Measurements from ENCODE around the gene C22orf15.
A peak's percentile ranks its signal among the peaks of the same experiment; 100 is the strongest.
"Not testable (repeated sequence)": the region's sequence is repeated elsewhere in the genome, so short reads cannot be mapped to it uniquely, and the experiment has no call there.

C22orf15 gene

GRCh38 chr22:23722724-23723123 is 40.1 kb upstream of the C22orf15 start:
- no peaks in the 10 kb centered on the region for H3K4me1 ChIP-seq (ENCODE audit: control insufficient read depth, insufficient read depth, low read length, poor library complexity, severe bottlenecking)
- H3K9me3 ChIP-seq (ENCODE audit: control insufficient read depth, low read length): no peaks in the 10 kb centered on the region
- H3K27ac ChIP-seq (ENCODE audit: low read depth, low read length, severe bottlenecking): no peak overlapping the region
- 89 to 90% methylated on average over 1 to 2 of the region's 2 CpGs for WGBS, 2 experiments (ENCODE audit: insufficient coverage in 2 of 2)
- H3K4me3 ChIP-seq (ENCODE audit: extremely low read depth, insufficient read depth, low read length, poor library complexity, severe bottlenecking): no peak overlapping the region
- H3K36me3 ChIP-seq (ENCODE audit: control insufficient read depth, insufficient read depth, low read length): no peaks in the 10 kb centered on the region

DNA sequence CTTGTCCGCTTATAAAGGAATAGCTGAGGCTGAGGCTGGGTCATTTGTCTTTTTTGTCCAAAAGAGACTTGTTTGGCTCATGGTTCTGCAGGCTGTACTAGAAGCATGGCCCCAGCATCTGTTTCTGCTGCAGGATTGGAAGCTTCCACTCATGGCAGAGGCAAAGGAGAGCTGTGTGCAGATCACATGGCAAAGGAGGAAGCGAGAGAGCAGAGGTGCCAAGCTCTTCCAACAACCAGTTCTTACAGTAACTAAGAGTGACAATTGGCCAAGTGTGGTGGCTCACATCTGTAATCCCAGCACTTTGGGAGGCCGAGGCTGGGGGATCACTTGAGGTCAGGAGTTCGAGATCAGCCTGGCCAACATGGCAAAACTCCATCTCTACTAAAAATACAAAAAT is 34.7 kb upstream of the C22orf15 start:
- 80 to 94% methylated on average over 1 to 2 of the region's 4 CpGs for WGBS, 2 experiments (ENCODE audit: insufficient coverage in 2 of 2)
- H3K9me3 ChIP-seq (ENCODE audit: control insufficient read depth, low read length); H3K4me3 ChIP-seq (ENCODE audit: extremely low read depth, insufficient read depth, low read length, poor library complexity, severe bottlenecking); H3K36me3 ChIP-seq (ENCODE audit: control insufficient read depth, insufficient read depth, low read length); H3K4me1 ChIP-seq (ENCODE audit: control insufficient read depth, insufficient read depth, low read length, poor library complexity, severe bottlenecking); H3K27ac ChIP-seq (ENCODE audit: low read depth, low read length, severe bottlenecking): not testable (repeated sequence)

DNA sequence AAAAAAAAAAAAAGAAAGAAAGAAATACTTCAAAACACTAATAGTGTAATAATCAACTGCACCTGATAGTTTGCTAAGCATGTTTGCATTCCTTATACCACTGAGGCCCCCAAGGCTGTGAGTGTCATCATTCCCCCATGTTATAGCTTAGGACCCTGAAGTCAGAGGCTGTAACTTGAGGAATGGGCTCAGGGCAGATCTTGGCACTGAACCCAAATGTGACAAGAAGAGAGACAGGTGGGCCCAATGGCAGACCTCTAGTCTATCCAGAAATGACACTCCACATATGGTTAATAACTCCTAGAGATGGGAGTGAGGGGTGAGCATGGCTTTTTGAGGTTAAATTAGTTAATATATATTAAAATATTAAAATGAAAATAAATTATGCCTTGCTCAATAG is 25.1 kb upstream of the C22orf15 start:
- no peaks in the 10 kb centered on the region for H3K4me1 ChIP-seq (ENCODE audit: control insufficient read depth, insufficient read depth, low read length, poor library complexity, severe bottlenecking)
- H3K9me3 ChIP-seq (ENCODE audit: control insufficient read depth, low read length): no peaks in the 10 kb centered on the region
- H3K27ac ChIP-seq (ENCODE audit: low read depth, low read length, severe bottlenecking): no peak overlapping the region
- H3K4me3 ChIP-seq (ENCODE audit: extremely low read depth, insufficient read depth, low read length, poor library complexity, severe bottlenecking): no peak overlapping the region
- peaks cover 11% of the 10 kb centered on the region for H3K36me3 ChIP-seq (ENCODE audit: control insufficient read depth, insufficient read depth, low read length)

DNA sequence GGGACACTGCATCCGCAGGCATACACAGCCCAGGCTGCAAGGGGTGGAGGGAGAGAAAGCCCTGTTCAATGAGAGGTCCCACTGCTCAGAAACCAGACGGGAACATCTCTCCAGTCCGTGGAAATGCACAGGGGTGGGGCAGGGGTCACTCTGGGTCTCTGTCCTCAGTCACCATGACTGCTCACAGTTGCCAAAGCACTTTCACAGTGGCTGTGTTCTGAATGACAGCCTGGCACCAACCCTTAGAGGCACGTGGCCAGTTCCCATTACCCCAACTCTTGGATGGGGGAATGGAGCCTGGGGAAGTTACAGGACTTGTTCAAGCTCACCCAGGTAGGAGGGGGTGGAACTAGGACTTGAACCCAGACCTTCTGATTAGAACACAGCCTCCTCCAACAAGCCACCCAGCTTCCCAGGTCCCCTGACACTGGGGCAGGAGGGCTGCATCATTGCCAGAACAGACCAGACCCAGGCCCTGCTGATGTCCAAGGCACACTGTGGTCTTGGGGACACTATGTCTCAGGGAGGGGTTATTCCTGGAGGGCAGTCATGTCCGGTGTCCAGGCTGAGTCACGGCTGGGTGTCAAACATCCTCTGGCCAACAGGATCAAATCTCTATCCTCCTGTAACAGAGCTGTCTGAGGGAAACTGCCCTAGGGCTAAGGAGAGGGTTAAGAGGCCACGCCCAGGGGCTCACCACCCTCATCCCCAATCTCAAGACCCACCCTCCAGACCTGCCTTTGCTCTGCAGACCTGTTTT is 20.1 kb upstream of the C22orf15 start:
- no peaks in the 10 kb centered on the region for H3K9me3 ChIP-seq (ENCODE audit: control insufficient read depth, low read length)
- H3K4me3 ChIP-seq (ENCODE audit: extremely low read depth, insufficient read depth, low read length, poor library complexity, severe bottlenecking): no peak overlapping the region
- WGBS, 2 experiments (ENCODE audit: insufficient coverage in 2 of 2): 88 to 100% methylated on average over 4 to 5 of the region's 7 CpGs
- H3K27ac ChIP-seq (ENCODE audit: low read depth, low read length, severe bottlenecking): no peak overlapping the region
- no peaks in the 10 kb centered on the region for H3K4me1 ChIP-seq (ENCODE audit: control insufficient read depth, insufficient read depth, low read length, poor library complexity, severe bottlenecking)
- H3K36me3 ChIP-seq (ENCODE audit: control insufficient read depth, insufficient read depth, low read length): peaks cover 49% of the 10 kb centered on the region

- H3K36me3 ChIP-seq (ENCODE audit: control insufficient read depth, insufficient read depth, low read length): peaks cover 52% of the 10 kb centered on the region
- no peak overlapping the region for H3K4me3 ChIP-seq (ENCODE audit: extremely low read depth, insufficient read depth, low read length, poor library complexity, severe bottlenecking)
- H3K27ac ChIP-seq (ENCODE audit: low read depth, low read length, severe bottlenecking): no peak overlapping the region
- no peaks in the 10 kb centered on the region for H3K4me1 ChIP-seq (ENCODE audit: control insufficient read depth, insufficient read depth, low read length, poor library complexity, severe bottlenecking)
- no peaks in the 10 kb centered on the region for H3K9me3 ChIP-seq (ENCODE audit: control insufficient read depth, low read length)
- 89% methylated on average over 2 of the region's 2 CpGs; no CpG with 5 or more reads in 1 of the 2 experiments for WGBS, 2 experiments (ENCODE audit: insufficient coverage in 2 of 2)
Measured at GRCh38 chr22:23743303-23743705, 19.5 kb upstream of the C22orf15 start.

DNA sequence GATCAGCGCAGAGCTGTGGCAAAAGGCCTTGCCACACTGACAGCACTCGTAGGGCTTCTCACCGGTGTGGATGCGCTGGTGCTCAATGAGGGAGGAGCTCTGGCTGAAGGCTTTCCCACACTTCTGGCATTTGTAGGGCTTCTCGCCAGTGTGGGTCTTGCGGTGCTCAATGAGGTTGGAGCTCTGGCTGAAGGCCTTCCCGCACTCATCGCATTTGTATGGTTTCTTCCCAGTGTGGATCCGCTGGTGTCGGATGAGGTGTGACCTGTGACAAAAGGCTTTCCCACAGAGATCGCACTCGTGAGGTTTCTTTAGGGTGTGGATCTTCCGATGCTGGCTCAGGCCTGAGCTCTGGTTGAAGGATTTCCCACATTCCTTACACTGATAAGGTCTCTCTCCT is 18.8 kb upstream of the C22orf15 start:
- H3K9me3 ChIP-seq (ENCODE audit: control insufficient read depth, low read length): no peaks in the 10 kb centered on the region
- no peaks in the 10 kb centered on the region for H3K4me1 ChIP-seq (ENCODE audit: control insufficient read depth, insufficient read depth, low read length, poor library complexity, severe bottlenecking)
- H3K27ac ChIP-seq (ENCODE audit: low read depth, low read length, severe bottlenecking): no peak overlapping the region
- WGBS, 2 experiments (ENCODE audit: insufficient coverage in 2 of 2): 96 to 99% methylated on average over 13 of the region's 13 CpGs
- H3K4me3 ChIP-seq (ENCODE audit: extremely low read depth, insufficient read depth, low read length, poor library complexity, severe bottlenecking): no peak overlapping the region
- H3K36me3 ChIP-seq (ENCODE audit: control insufficient read depth, insufficient read depth, low read length): peaks cover 52% of the 10 kb centered on the region

- H3K4me1 ChIP-seq (ENCODE audit: control insufficient read depth, insufficient read depth, low read length, poor library complexity, severe bottlenecking): no peaks in the 10 kb centered on the region
- no peak overlapping the region for H3K4me3 ChIP-seq (ENCODE audit: extremely low read depth, insufficient read depth, low read length, poor library complexity, severe bottlenecking)
- no peaks in the 10 kb centered on the region for H3K9me3 ChIP-seq (ENCODE audit: control insufficient read depth, low read length)
- peaks cover 52% of the 10 kb centered on the region for H3K36me3 ChIP-seq (ENCODE audit: control insufficient read depth, insufficient read depth, low read length)
- no peak overlapping the region for H3K27ac ChIP-seq (ENCODE audit: low read depth, low read length, severe bottlenecking)
- WGBS, 2 experiments (ENCODE audit: insufficient coverage in 2 of 2): 94 to 96% methylated on average over 12 to 14 of the region's 14 CpGs
Measured at GRCh38 chr22:23744485-23744884, 18.3 kb upstream of the C22orf15 start.

GRCh38 chr22:23745791-23746190 is 17.0 kb upstream of the C22orf15 start:
- Histone ChIP-seq H3K27ac (ENCODE audit: low read depth, low read length, severe bottlenecking) (no peak overlapping the region), H3K4me1 (ENCODE audit: control insufficient read depth, insufficient read depth, low read length, poor library complexity, severe bottlenecking) (no peaks in the 10 kb centered on the region), H3K36me3 (ENCODE audit: control insufficient read depth, insufficient read depth, low read length) (peaks cover 52% of the 10 kb centered on the region), H3K4me3 (ENCODE audit: extremely low read depth, insufficient read depth, low read length, poor library complexity, severe bottlenecking) (no peak overlapping the region), H3K9me3 (ENCODE audit: control insufficient read depth, low read length) (no peaks in the 10 kb centered on the region)
- WGBS, 2 experiments (ENCODE audit: insufficient coverage in 2 of 2): 93 to 97% methylated on average over 5 of the region's 6 CpGs

DNA sequence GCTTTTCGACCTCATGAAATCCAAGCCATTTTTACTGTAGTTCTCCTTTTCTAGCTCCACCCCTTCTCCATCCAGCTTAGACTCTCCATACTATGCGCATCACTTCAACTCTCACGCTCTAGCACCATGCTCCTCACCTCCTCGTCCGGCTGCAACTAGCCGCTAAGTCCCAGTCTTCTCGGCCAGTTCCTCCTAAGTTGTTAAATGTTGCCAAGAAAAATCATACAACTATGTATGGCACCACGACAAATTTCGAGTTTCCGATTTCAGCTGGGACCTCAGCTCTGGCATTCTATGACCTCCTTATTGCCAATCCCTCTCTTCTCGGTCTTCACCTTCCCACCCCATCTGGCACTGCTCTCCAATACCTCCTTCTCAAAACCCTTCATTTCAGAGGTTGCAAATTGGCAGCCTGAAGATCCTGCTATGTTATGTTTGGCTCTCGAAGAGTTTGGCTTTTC is 12.9 kb upstream of the C22orf15 start:
- Histone ChIP-seq H3K27ac (ENCODE audit: low read depth, low read length, severe bottlenecking) (no peak overlapping the region), H3K9me3 (ENCODE audit: control insufficient read depth, low read length) (no peaks in the 10 kb centered on the region), H3K4me1 (ENCODE audit: control insufficient read depth, insufficient read depth, low read length, poor library complexity, severe bottlenecking) (no peaks in the 10 kb centered on the region), H3K36me3 (ENCODE audit: control insufficient read depth, insufficient read depth, low read length) (peaks cover 19% of the 10 kb centered on the region), H3K4me3 (ENCODE audit: extremely low read depth, insufficient read depth, low read length, poor library complexity, severe bottlenecking) (peak overlapping the region; percentile 89)
- WGBS, 2 experiments (ENCODE audit: insufficient coverage in 2 of 2): 93 to 95% methylated on average over 11 to 12 of the region's 12 CpGs

- peak overlapping the region; percentile 53 for H3K27ac ChIP-seq (ENCODE audit: low read depth, low read length, severe bottlenecking)
- WGBS, 2 experiments (ENCODE audit: insufficient coverage in 2 of 2): 45 to 61% methylated on average over 4 to 5 of the region's 5 CpGs
- no peaks in the 10 kb centered on the region for H3K9me3 ChIP-seq (ENCODE audit: control insufficient read depth, low read length)
Measured at GRCh38 chr22:23750367-23750713, 12.4 kb upstream of the C22orf15 start.

DNA sequence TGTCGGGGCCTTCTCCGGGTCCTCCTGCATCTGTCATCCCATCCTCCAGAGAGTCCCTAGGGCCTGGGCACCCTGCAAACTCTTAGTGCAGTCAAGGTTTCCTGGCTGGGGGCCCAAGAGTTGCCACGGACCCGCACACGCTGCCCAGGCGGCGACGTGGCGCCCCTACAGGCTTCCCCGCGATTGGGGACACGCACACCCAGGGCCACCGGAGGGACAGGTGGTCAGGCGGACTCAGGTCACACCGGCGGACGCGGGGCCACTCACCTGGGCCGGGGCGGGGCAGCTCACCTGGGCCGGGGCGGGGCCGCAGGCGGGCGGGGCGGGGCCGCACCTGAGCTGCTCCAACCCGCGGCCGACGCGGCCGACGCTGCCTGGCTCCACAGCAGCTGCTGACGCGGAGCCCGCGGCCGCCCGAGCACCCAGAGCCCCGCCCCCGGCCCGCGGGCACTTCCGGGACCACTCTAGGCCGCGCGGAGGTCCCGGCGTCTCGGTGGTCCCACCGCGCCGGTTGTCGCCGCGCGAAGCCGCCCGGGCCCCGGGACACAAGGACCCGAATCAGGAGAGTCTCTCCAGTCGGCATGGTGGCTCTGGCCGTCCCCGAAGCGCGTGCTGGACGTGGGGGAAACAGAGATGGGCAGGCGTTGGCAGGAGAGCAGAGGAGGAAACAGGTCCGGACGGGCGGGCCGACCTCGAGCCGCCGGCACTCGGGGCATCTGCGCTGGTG is 11.9 kb upstream of the C22orf15 start, which contains the start of gene ZNF70:
Gene ZNF70 (minus strand): TSS at position 399 of the 727 bp plus-strand sequence. CDS start 5,972 bp downstream, outside the sequence.
- no peaks in the 10 kb centered on the region for H3K4me1 ChIP-seq (ENCODE audit: control insufficient read depth, insufficient read depth, low read length, poor library complexity, severe bottlenecking)
- peak within 1 kb of the TSS; percentile 89 for H3K4me3 ChIP-seq (ENCODE audit: extremely low read depth, insufficient read depth, low read length, poor library complexity, severe bottlenecking)
- peaks cover 10% of the 10 kb centered on the region for H3K36me3 ChIP-seq (ENCODE audit: control insufficient read depth, insufficient read depth, low read length)
- no peaks in the 10 kb centered on the region for H3K9me3 ChIP-seq (ENCODE audit: control insufficient read depth, low read length)
- H3K27ac ChIP-seq (ENCODE audit: low read depth, low read length, severe bottlenecking): peak within 1 kb of the TSS; percentile 77
- 1% methylated on average over 57 to 71 of the region's 78 CpGs for WGBS, 2 experiments (ENCODE audit: insufficient coverage in 2 of 2)

More at GRCh38 chr22:23750367-23750713, 12.4 kb upstream of the C22orf15 start:
- peaks cover 15% of the 10 kb centered on the region for H3K36me3 ChIP-seq (ENCODE audit: control insufficient read depth, insufficient read depth, low read length)
- peak overlapping the region; percentile 89 for H3K4me3 ChIP-seq (ENCODE audit: extremely low read depth, insufficient read depth, low read length, poor library complexity, severe bottlenecking)
- H3K4me1 ChIP-seq (ENCODE audit: control insufficient read depth, insufficient read depth, low read length, poor library complexity, severe bottlenecking): no peaks in the 10 kb centered on the region

All from mesodermal cell (in vitro differentiated cells).